Measurements from ENCODE around the gene TSHZ2. TPM values are rescaled to one million over a fixed set of nuclear protein-coding genes. Genes with fewer than 3 reads are reported as not detected.

The TSHZ2 gene
- total RNA-seq, 1 experiment from 2014 or later, result 0.07 TPM

GRCh38 chr20:53080969-53081871, 109.1 kb downstream of the TSHZ2 start:
- BruUV-seq (replicated peaks), result no TSS peak
- Histone ChIP-seq H4K20me1 (ENCODE audit: insufficient read depth) (no peaks in the 10 kb centered on the region), H3K36me3 (ENCODE audit: control insufficient read depth in 1 of 2, insufficient read depth in 2 of 2, low read length in 2 of 2) (no peaks in the 10 kb centered on the region), H3K4me2 (ENCODE audit: low read length) (no peak overlapping the region), H3K9ac (ENCODE audit: low read length) (no peak overlapping the region), H3K9me3 (ENCODE audit: control insufficient read depth in 1 of 2, insufficient read depth in 1 of 2, low read depth in 1 of 2, low read length in 2 of 2) (no peaks in the 10 kb centered on the region), H2AFZ (ENCODE audit: low read depth, low read length, poor library complexity, severe bottlenecking) (no peak overlapping the region), H3K27ac (ENCODE audit: low read depth, low read length) (no peak overlapping the region), H3K9me2 (ENCODE audit: insufficient read depth) (no peaks in the 10 kb centered on the region), H3K4me1 (ENCODE audit: control insufficient read depth in 1 of 2, insufficient read depth in 2 of 2, low read length in 2 of 2) (no peaks in the 10 kb centered on the region; a peak in 1 of 4 replicates), H3K79me2 (ENCODE audit: insufficient read depth, low read length) (no peaks in the 10 kb centered on the region), H3K4me3 (replicated peaks in 1 of 2; ENCODE audit: low read depth in 1 of 2, low read length in 2 of 2) (no peak overlapping the region), H3K27me3 (ENCODE audit: insufficient read depth, low read length) (0 out of 2 replicates have a peak, but pooled peaks cover 4% of the 10 kb centered on the region)
- ChIA-PET RAD21 (ENCODE audit: low non-redundant PET in 1 of 2, low total read pairs in 2 of 2, uncharacterized antibody in 2 of 2, unreplicated experiment in 2 of 2) (no interaction called here), POLR2A (no interaction called here), CTCF (no interaction called here)
- ATAC-seq (no peak), DNase-seq (ENCODE audit: low read depth, low spot score) (no peak)
- TF ChIP-seq, protein P1, sequence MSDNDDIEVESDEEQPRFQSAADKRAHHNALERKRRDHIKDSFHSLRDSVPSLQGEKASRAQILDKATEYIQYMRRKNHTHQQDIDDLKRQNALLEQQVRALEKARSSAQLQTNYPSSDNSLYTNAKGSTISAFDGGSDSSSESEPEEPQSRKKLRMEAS (IDR thresholded peaks at IDR 0.05), result no peak
- TF ChIP-seq REST (IDR thresholded peaks at IDR 0.05; ENCODE audit: low read depth) (no peak), SP1 (IDR thresholded peaks at IDR 0.05; ENCODE audit: low read depth) (no peak), POLR2A (IDR thresholded peaks at IDR 0.05; ENCODE audit: borderline replicate concordance, extremely low read depth, insufficient read depth, insufficient read length) (no peak), ZNF274 (IDR thresholded peaks at IDR 0.05; ENCODE audit: low read depth, low read length) (no peak), FOSL1 (IDR thresholded peaks at IDR 0.05; ENCODE audit: low read depth) (no peak), ELF1 (IDR thresholded peaks at IDR 0.05; ENCODE audit: borderline replicate concordance, low read depth) (no peak), SRF (IDR thresholded peaks at IDR 0.05; ENCODE audit: low read depth) (no peak), EGR1 (IDR thresholded peaks at IDR 0.05; ENCODE audit: low read depth) (no peak), ZFX (IDR thresholded peaks at IDR 0.05) (no peak), POLR2AphosphoS5 (IDR thresholded peaks at IDR 0.05; ENCODE audit: low read depth, low read length) (no peak), EZH2phosphoT487 (IDR thresholded peaks at IDR 0.05; ENCODE audit: borderline replicate concordance) (no peak), YY1 (IDR thresholded peaks at IDR 0.05; ENCODE audit: extremely low read depth, insufficient replicate concordance, low read depth, low read length) (no peak), CEBPB (IDR thresholded peaks at IDR 0.05; ENCODE audit: low read depth) (no peak), CBX3 (IDR thresholded peaks at IDR 0.05; ENCODE audit: low read depth) (no peak), EZH2 (IDR thresholded peaks at IDR 0.05) (no peak)
- TF ChIP-seq, protein P2, sequence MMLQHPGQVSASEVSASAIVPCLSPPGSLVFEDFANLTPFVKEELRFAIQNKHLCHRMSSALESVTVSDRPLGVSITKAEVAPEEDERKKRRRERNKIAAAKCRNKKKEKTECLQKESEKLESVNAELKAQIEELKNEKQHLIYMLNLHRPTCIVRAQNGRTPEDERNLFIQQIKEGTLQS (IDR thresholded peaks at IDR 0.05), result no peak
- TF ChIP-seq, protein P3, sequence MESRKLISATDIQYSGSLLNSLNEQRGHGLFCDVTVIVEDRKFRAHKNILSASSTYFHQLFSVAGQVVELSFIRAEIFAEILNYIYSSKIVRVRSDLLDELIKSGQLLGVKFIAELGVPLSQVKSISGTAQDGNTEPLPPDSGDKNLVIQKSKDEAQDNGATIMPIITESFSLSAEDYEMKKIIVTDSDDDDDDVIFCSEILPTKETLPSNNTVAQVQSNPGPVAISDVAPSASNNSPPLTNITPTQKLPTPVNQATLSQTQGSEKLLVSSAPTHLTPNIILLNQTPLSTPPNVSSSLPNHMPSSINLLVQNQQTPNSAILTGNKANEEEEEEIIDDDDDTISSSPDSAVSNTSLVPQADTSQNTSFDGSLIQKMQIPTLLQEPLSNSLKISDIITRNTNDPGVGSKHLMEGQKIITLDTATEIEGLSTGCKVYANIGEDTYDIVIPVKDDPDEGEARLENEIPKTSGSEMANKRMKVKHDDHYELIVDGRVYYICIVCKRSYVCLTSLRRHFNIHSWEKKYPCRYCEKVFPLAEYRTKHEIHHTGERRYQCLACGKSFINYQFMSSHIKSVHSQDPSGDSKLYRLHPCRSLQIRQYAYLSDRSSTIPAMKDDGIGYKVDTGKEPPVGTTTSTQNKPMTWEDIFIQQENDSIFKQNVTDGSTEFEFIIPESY (IDR thresholded peaks at IDR 0.05; ENCODE audit: extremely low read depth, insufficient replicate concordance, low read length), result no peak
- intact Hi-C loops (cut with micrococcal nuclease), result no loop called here

Measured in HCT116 (cell line).